Measurements from ENCODE around the gene WDR47.

WDR47 gene

DNA sequence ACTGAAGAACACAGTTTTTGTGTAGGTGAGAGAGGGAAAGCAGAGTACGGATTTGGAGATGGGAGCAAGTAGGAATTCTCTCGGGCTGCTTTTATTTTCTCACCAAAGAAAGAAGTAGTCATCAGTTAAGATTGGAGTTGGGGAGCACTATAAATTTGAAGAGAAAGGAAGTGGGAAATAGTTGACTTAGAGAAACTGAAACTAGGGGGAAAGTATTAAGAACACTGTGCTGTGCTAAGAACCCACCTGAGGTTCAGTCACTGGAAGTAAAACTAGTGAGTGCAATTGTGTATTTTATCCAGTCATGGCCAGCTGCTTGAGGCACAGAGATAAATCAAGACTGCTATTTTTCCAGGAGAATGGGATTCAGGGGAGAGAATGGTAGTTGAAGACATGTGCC is 116.0 kb downstream of the WDR47 start:
- DNase-seq (ENCODE audit: low read depth) = no peak
- H3K4me3 ChIP-seq (ENCODE audit: low read length) = no peak overlapping the region
- TF ChIP-seq, protein P1, sequence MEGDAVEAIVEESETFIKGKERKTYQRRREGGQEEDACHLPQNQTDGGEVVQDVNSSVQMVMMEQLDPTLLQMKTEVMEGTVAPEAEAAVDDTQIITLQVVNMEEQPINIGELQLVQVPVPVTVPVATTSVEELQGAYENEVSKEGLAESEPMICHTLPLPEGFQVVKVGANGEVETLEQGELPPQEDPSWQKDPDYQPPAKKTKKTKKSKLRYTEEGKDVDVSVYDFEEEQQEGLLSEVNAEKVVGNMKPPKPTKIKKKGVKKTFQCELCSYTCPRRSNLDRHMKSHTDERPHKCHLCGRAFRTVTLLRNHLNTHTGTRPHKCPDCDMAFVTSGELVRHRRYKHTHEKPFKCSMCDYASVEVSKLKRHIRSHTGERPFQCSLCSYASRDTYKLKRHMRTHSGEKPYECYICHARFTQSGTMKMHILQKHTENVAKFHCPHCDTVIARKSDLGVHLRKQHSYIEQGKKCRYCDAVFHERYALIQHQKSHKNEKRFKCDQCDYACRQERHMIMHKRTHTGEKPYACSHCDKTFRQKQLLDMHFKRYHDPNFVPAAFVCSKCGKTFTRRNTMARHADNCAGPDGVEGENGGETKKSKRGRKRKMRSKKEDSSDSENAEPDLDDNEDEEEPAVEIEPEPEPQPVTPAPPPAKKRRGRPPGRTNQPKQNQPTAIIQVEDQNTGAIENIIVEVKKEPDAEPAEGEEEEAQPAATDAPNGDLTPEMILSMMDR (conservative IDR thresholded peaks at IDR 0.05; ENCODE audit: low read length) = no peak

All from AG10803 (cell line).